K562 (cell line): ENCODE results near the gene CDC20B. TPM values are rescaled to one million over a fixed set of nuclear protein-coding genes. Genes with fewer than 3 reads are reported as not detected.

Experiments
- ATAC-seq: fragments of 200-7000 bp; cut with Tn5 transposase; 3 replicates; pipeline ENCODE4 v1.9.1; 2020; ENCODE audit warnings: moderate library complexity
- BruUV-seq: library from RNA; stranded (reverse); fragments of 400-500 nt; replicated peaks from 2 replicates; lab custom pipeline; 2021; lab: Mats Ljungman, UMichigan
- CTCF ChIA-PET: fragments of 300-600 bp; formaldehyde crosslinking; extraction: SDS; loops from one replicate; lab custom pipeline; 2021; ENCODE audit warnings: low intra/inter-chr PET ratio; lab: Yijun Ruan, JAX
- POLR2A ChIA-PET: fragments of 300-600, 350-650 bp; sonication (Branson Sonifier 250); formaldehyde crosslinking; extraction: SDS; loops from one replicate; lab custom pipeline; 2021; ENCODE audit warnings: antibody characterized with exemption, inconsistent platforms; lab: Yijun Ruan, JAX
- DNase-seq, 4 experiments: peaks; one replicate each; pipeline versions ENCODE4 v3.0.0 to v3.0.0-alpha.2; 2011 to 2018; ENCODE audit warnings: low spot score in 3 of 4, mixed read lengths in 3 of 4; ENCODE audit errors: extremely low read depth in 1 of 4
- FAIRE-seq: peaks from 2 replicates; lab custom pipeline; 2011; peaks lifted over from hg19 to GRCh38; lab: Jason Lieb, UNC
- H2AFZ ChIP-seq: 2 replicates; pipeline ENCODE4 v1.6.0; 2011; ENCODE audit warnings: low read depth, low read length, control low read depth, inconsistent platforms
- H3K27ac ChIP-seq: fragments of 200-600 bp; 3 replicates; pipeline ENCODE4 v1.8.0; 2011; ENCODE audit warnings: low read depth, mild to moderate bottlenecking, control low read depth, inconsistent platforms, low read length, moderate library complexity, mixed read lengths; ENCODE audit errors: extremely low read depth
- H3K27me3 ChIP-seq, 2 experiments: fragments of 300-600 bp in 1 of 2; 2 replicates in 1 of 2; 3 replicates in 1 of 2; pipeline versions ENCODE4 v1.6.0 to v1.8.0; 2011; ENCODE audit warnings: inconsistent platforms in 2 of 2, low read length in 2 of 2, mild to moderate bottlenecking in 1 of 2, mixed read lengths in 1 of 2, moderate library complexity in 1 of 2; ENCODE audit not compliant: control insufficient read depth in 2 of 2, insufficient read depth in 2 of 2
- H3K36me3 ChIP-seq: fragments of 300-600 bp; 3 replicates; pipeline ENCODE4 v1.8.0; 2011; ENCODE audit warnings: mild to moderate bottlenecking, low read length, inconsistent platforms; ENCODE audit not compliant: control insufficient read depth, insufficient read depth
- H3K4me1 ChIP-seq, 2 experiments: fragments of 200-600 bp in 1 of 2; replicated peaks in 1 of 2; 2 replicates in 1 of 2; 3 replicates in 1 of 2; pipeline versions ENCODE4 v1.5.1 to v1.8.0; 2011; ENCODE audit warnings: inconsistent platforms in 2 of 2, low read length in 2 of 2, mild to moderate bottlenecking in 1 of 2, mixed read lengths in 1 of 2, moderate library complexity in 1 of 2; ENCODE audit not compliant: control insufficient read depth in 2 of 2, insufficient read depth in 2 of 2
- H3K4me2 ChIP-seq: 2 replicates; pipeline ENCODE4 v1.6.1; 2011; ENCODE audit warnings: low read length, control low read depth, inconsistent platforms, mixed read lengths; ENCODE audit not compliant: insufficient read depth
- H3K4me3 ChIP-seq: fragments of 200-600 bp; sonication (generic), shearing (Covaris generic); 2 replicates; pipeline ENCODE4 v1.5.1; 2016; ENCODE audit warnings: control low read depth, inconsistent platforms
- H3K79me2 ChIP-seq: fragments of 200-600 bp; 3 replicates; pipeline ENCODE4 v1.8.0; 2011; ENCODE audit warnings: low read length, inconsistent platforms; ENCODE audit not compliant: control insufficient read depth, insufficient read depth
- H3K9ac ChIP-seq, 2 experiments: 2 replicates each; pipeline versions ENCODE4 v1.6.0 to v1.6.1; 2011; ENCODE audit warnings: low read depth in 2 of 2, low read length in 2 of 2, control low read depth in 1 of 2, inconsistent platforms in 1 of 2, mild to moderate bottlenecking in 1 of 2, mixed read lengths in 1 of 2; ENCODE audit not compliant: insufficient read depth in 1 of 2
- H3K9me1 ChIP-seq: one replicate; pipeline ENCODE4 v1.6.0; 2011; ENCODE audit warnings: inconsistent platforms, mild to moderate bottlenecking, low read length, moderate library complexity; ENCODE audit not compliant: control insufficient read depth, insufficient read depth
- H3K9me3 ChIP-seq: replicated peaks from 2 replicates; pipeline ENCODE4 v1.5.1; 2011; ENCODE audit warnings: low read depth, low read length, inconsistent platforms; ENCODE audit not compliant: control insufficient read depth, insufficient read depth
- H4K20me1 ChIP-seq: replicated peaks from 2 replicates; pipeline ENCODE4 v1.6.1; 2011; ENCODE audit warnings: low read length, inconsistent platforms, mixed read lengths; ENCODE audit not compliant: control insufficient read depth, insufficient read depth
- BDP1 ChIP-seq: IDR thresholded peaks from 3 replicates; pipeline ENCODE4 v1.6.1; 2011; ENCODE audit not compliant: insufficient read length, insufficient read depth
- ELF1 ChIP-seq: fragments of 200-800 bp; sonication (Bioruptor generic); IDR thresholded peaks from 2 replicates; pipeline ENCODE4 v1.6.1; 2016; ENCODE audit warnings: missing genetic modification characterization, missing compliant biosample characterization
- HNRNPL ChIP-seq: fragments of 200-400 bp; formaldehyde crosslinking; IDR thresholded peaks from 2 replicates; pipeline ENCODE4 v1.6.1; 2017; ENCODE audit warnings: low read depth, mild to moderate bottlenecking, low read length
- MCM2 ChIP-seq: fragments of 450-650 bp; IDR thresholded peaks from 2 replicates; pipeline ENCODE4 v1.6.1; 2017; ENCODE audit warnings: low read depth, mild to moderate bottlenecking
- MECOM ChIP-seq: fragments of 250-450 bp; sonication (Bioruptor Pico); IDR thresholded peaks from 2 replicates; pipeline ENCODE4 v1.8.0; 2022; ENCODE audit warnings: inconsistent platforms
- PHB2 ChIP-seq: fragments of 450-650 bp; IDR thresholded peaks from 2 replicates; pipeline ENCODE4 v1.6.1; 2017; ENCODE audit warnings: low read depth
- POLR2H ChIP-seq: IDR thresholded peaks from 2 replicates; pipeline ENCODE4 v1.6.1; 2016; ENCODE audit warnings: missing genetic modification characterization, low read depth, mild to moderate bottlenecking, control low read depth, missing compliant biosample characterization, moderate library complexity
- PTRF ChIP-seq: fragments of 450-650 bp; IDR thresholded peaks from 2 replicates; pipeline ENCODE4 v1.6.1; 2016; ENCODE audit warnings: mild to moderate bottlenecking, missing genetic modification characterization, missing compliant biosample characterization
- SMAD4 ChIP-seq: fragments of 250-450 bp; sonication (Bioruptor Pico); conservative IDR thresholded peaks from 2 replicates; pipeline ENCODE4 v1.8.0; 2021; ENCODE audit warnings: inconsistent platforms, mild to moderate bottlenecking, moderate library complexity
- SMC3 ChIP-seq: conservative IDR thresholded peaks from 2 replicates; pipeline ENCODE4 v1.6.1; 2011; ENCODE audit warnings: low read depth, low read length, improper control_type of control experiment; ENCODE audit not compliant: insufficient read depth
- SOX6 ChIP-seq: fragments of 450-650 bp; IDR thresholded peaks from 2 replicates; pipeline ENCODE4 v1.6.1; 2014; ENCODE audit warnings: mild to moderate bottlenecking
- SPI1 ChIP-seq: IDR thresholded peaks from 2 replicates; pipeline ENCODE4 v1.6.1; 2011; ENCODE audit warnings: low read depth, low read length, control low read depth, borderline replicate concordance
- SREBF1 ChIP-seq: fragments of 150-350 bp; IDR thresholded peaks from 2 replicates; pipeline ENCODE4 v1.6.1; 2014; ENCODE audit warnings: antibody characterized with exemption, low read depth, low read length, borderline replicate concordance
- ZFP36 ChIP-seq: fragments of 150-350 bp; IDR thresholded peaks from 2 replicates; pipeline ENCODE4 v1.6.1; 2018; ENCODE audit warnings: low read length, low read depth; ENCODE audit not compliant: partially characterized antibody
- ZNF197 ChIP-seq: fragments of 200-800 bp; sonication (Bioruptor generic); IDR thresholded peaks from 2 replicates; pipeline ENCODE4 v1.6.1; 2016; ENCODE audit warnings: low read depth, missing genetic modification characterization, missing compliant biosample characterization
- ZNF217 ChIP-seq: sonication (generic); formaldehyde crosslinking; IDR thresholded peaks from 2 replicates; pipeline ENCODE4 v1.8.0; 2022; ENCODE audit warnings: mild to moderate bottlenecking, missing genetic modification reagents
- WGBS: fragments of 100-300 bp; shearing (Covaris generic); methylation state at CpG from one replicate; pipeline ENCODE4 v1.1.6; 2016; ENCODE audit warnings: low coverage, mixed read lengths; ENCODE audit not compliant: insufficient coverage; ENCODE audit errors: missing lambda C conversion rate; 5-methylcytosine and 5-hydroxymethylcytosine counted together
- in situ Hi-C: fragments of 300-500 bp; cut with MboI; formaldehyde crosslinking; loops from 4 replicates; pipeline ENCODE4 v1.15.0; 2018; ENCODE audit warnings: inconsistent platforms, mixed read lengths
- intact Hi-C: fragments of 100-400 bp; cut with micrococcal nuclease; formaldehyde crosslinking; loops from 2 replicates; pipeline ENCODE4 v1.14.2; 2022
- polyA plus RNA-seq, 8 experiments: library from polyadenylated mRNA; depleted of rRNA in 4 of 8; stranded (reverse) in 5 of 8; unstranded in 3 of 8; fragments of >200 nt; fragmentation: Nextera tagmentation in 2 of 8; fragmentation: Illumina TruSeq in 1 of 8; extraction: Ambion mirVana in 2 of 8; extraction: Trizol in 1 of 8; gene quantifications; 2 replicates each; pipeline versions ENCODE4 v1.2.1 to v1.2.3, GENCODE V29; 2011 to 2014; ENCODE audit warnings: inconsistent platforms in 1 of 8, missing spikeins in 1 of 8
- total RNA-seq, 7 experiments: library from RNA; depleted of rRNA in 6 of 7; stranded (reverse); fragments of >200 nt in 6 of 7; fragmentation: Illumina TruSeq in 2 of 7; extraction: Trizol in 2 of 7; gene quantifications; 2 replicates each; pipeline versions ENCODE4 v1.2.1 to v1.2.3, GENCODE V29; 2011 to 2021; ENCODE audit warnings: low replicate concordance in 1 of 7
- TF ChIP-seq, protein P1 (sequence below): sonication (generic); formaldehyde crosslinking; IDR thresholded peaks from 2 replicates; pipeline ENCODE4 v1.8.0; 2022; ENCODE audit warnings: mild to moderate bottlenecking, low read depth, missing genetic modification reagents
- TF ChIP-seq, protein P2 (sequence below): sonication (generic); formaldehyde crosslinking; IDR thresholded peaks from 2 replicates; pipeline ENCODE4 v1.8.0; 2022; ENCODE audit warnings: missing genetic modification reagents, mild to moderate bottlenecking, moderate library complexity, borderline replicate concordance
- TF ChIP-seq, protein P3 (sequence below): fragments of 250-450 bp; sonication (Bioruptor Pico); IDR thresholded peaks from 2 replicates; pipeline ENCODE4 v1.6.1; 2021; ENCODE audit warnings: mild to moderate bottlenecking

The CDC20B gene
- total and polyA plus RNA-seq, 9 of the 15 experiments (the other 6 are each of a cell fraction or from before 2014, with no cell fraction given): 0.04 TPM; not detected in 8

DNA sequence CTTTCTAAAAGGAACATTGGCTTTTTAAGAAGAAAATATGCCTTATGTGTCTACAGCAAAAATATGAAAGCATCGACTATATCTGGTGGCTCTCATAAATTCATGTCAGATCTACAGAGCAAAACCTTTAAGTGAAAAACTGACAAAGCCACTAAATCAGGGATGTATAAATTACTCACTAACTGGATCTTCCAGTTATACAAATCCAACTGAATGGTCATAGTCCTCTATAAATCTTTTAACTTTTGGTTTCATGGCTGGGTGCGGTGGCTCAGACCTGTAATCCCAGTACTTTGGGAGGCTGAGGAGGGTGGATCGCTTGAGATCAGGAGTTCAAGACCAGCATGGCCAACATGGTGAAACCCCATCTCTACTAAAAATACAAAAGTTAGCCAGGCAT, 99.8 kb downstream of the CDC20B start:
- Histone ChIP-seq H4K20me1 (0 out of 2 replicates have a peak, but pooled peaks cover 5% of the 10 kb centered on the region), H3K4me1 (no peaks in the 10 kb centered on the region), H3K27me3 (0 out of 5 replicates have a peak, but pooled peaks cover 0 to 5% of the 10 kb centered on the region in 2 experiments), H3K36me3 (no peaks in the 10 kb centered on the region), H3K9me1 (no peaks in the 10 kb centered on the region), H3K4me3 (no peak overlapping the region), H3K79me2 (no peaks in the 10 kb centered on the region), H3K4me2 (no peak overlapping the region), H3K27ac (no peak overlapping the region), H2AFZ (no peak overlapping the region), H3K9me3 (no peaks in the 10 kb centered on the region), H3K9ac (no peak overlapping the region)
- CTCF ChIA-PET: no interaction called here
- FAIRE-seq (no peak), DNase-seq (no peak), ATAC-seq (no peak)
- TF ChIP-seq, protein P1, sequence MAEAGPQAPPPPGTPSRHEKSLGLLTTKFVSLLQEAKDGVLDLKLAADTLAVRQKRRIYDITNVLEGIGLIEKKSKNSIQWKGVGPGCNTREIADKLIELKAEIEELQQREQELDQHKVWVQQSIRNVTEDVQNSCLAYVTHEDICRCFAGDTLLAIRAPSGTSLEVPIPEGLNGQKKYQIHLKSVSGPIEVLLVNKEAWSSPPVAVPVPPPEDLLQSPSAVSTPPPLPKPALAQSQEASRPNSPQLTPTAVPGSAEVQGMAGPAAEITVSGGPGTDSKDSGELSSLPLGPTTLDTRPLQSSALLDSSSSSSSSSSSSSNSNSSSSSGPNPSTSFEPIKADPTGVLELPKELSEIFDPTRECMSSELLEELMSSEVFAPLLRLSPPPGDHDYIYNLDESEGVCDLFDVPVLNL: no peak
- TF ChIP-seq MECOM (CRISPR knock-in tag): no peak
- TF ChIP-seq, protein P2, sequence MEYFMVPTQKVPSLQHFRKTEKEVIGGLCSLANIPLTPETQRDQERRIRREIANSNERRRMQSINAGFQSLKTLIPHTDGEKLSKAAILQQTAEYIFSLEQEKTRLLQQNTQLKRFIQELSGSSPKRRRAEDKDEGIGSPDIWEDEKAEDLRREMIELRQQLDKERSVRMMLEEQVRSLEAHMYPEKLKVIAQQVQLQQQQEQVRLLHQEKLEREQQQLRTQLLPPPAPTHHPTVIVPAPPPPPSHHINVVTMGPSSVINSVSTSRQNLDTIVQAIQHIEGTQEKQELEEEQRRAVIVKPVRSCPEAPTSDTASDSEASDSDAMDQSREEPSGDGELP (CRISPR knock-in tag): no peak
- no peak for TF ChIP-seq ELF1 (tag)
- TF ChIP-seq ZNF217 (CRISPR knock-in tag): no peak
- TF ChIP-seq PHB2: no peak
- TF ChIP-seq BDP1: no peak
- TF ChIP-seq ZNF197: no peak
- no peak for TF ChIP-seq HNRNPL
- no peak for TF ChIP-seq MCM2
- no peak for TF ChIP-seq SPI1
- no peak for TF ChIP-seq POLR2H
- TF ChIP-seq PTRF (tag): no peak
- TF ChIP-seq SMAD4 (CRISPR knock-in tag): no peak
- no peak for TF ChIP-seq SREBF1
- TF ChIP-seq ZFP36: no peak
- no peak for TF ChIP-seq SMC3
- TF ChIP-seq, protein P3, sequence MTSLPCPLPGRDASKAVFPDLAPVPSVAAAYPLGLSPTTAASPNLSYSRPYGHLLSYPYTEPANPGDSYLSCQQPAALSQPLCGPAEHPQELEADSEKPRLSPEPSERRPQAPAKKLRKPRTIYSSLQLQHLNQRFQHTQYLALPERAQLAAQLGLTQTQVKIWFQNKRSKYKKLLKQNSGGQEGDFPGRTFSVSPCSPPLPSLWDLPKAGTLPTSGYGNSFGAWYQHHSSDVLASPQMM: no peak
- TF ChIP-seq SOX6: no peak
- BruUV-seq: no TSS peak
- intact Hi-C loops: no loop called here
- POLR2A ChIA-PET: no interaction called here
- in situ Hi-C loops: no loop called here
- WGBS: 6% methylated on average over 3 of the region's 3 CpGs
